Parathyroid adenoma (tissue), 2 donors: Measurements from ENCODE around the gene SLC28A1.

ENCODE experiments used
- H2AFZ ChIP-seq: fragments of 300-600 bp; sonication (generic); one replicate; pipeline ENCODE4 v1.7.0; 2017; ENCODE audit warnings: antibody characterized with exemption, mild to moderate bottlenecking
- H3K27ac ChIP-seq: fragments of 300-600 bp; sonication (generic); one replicate; pipeline ENCODE4 v1.7.0; 2017
- H3K27me3 ChIP-seq: fragments of 300-600 bp; sonication (generic); one replicate; pipeline ENCODE4 v1.7.0; 2017; ENCODE audit warnings: low read length; ENCODE audit not compliant: control insufficient read depth, insufficient read depth
- H3K36me3 ChIP-seq: fragments of 300-600 bp; sonication (generic); one replicate; pipeline ENCODE4 v1.7.0; 2017; ENCODE audit warnings: low read length; ENCODE audit not compliant: control insufficient read depth, insufficient read depth
- H3K4me1 ChIP-seq: fragments of 300-600 bp; sonication (generic); one replicate; pipeline ENCODE4 v1.7.0; 2017; ENCODE audit warnings: control low read depth
- H3K4me2 ChIP-seq: fragments of 300-600 bp; sonication (generic); one replicate; pipeline ENCODE4 v1.7.0; 2017; ENCODE audit warnings: low read length
- H3K4me3 ChIP-seq: fragments of 300-600 bp; sonication (generic); one replicate; pipeline ENCODE4 v1.7.0; 2017; ENCODE audit warnings: low read depth, low read length
- H3K79me2 ChIP-seq: fragments of 300-600 bp; sonication (generic); one replicate; pipeline ENCODE4 v1.7.0; 2017; ENCODE audit warnings: control low read depth
- H3K9ac ChIP-seq: fragments of 300-600 bp; sonication (generic); one replicate; pipeline ENCODE4 v1.7.0; 2017; ENCODE audit warnings: mild to moderate bottlenecking
- H3K9me3 ChIP-seq: fragments of 300-600 bp; sonication (generic); one replicate; pipeline ENCODE4 v1.7.0; 2017; ENCODE audit warnings: low read length; ENCODE audit not compliant: control insufficient read depth
- TF ChIP-seq, protein P1 (sequence below): fragments of 300-600 bp; sonication (generic); IDR thresholded peaks from one replicate; pipeline ENCODE4 v1.7.0; 2017; ENCODE audit warnings: antibody characterized with exemption, mild to moderate bottlenecking
- donor health status: primary hyperparathyroidism.

SLC28A1 gene

GRCh38 chr15:84947947-84948830 lies 63.7 kb downstream of the SLC28A1 start:
- no peaks in the 10 kb centered on the region for H3K36me3 ChIP-seq
- H3K4me2 ChIP-seq: no peak overlapping the region
- no peaks in the 10 kb centered on the region for H3K9me3 ChIP-seq
- TF ChIP-seq, protein P1, sequence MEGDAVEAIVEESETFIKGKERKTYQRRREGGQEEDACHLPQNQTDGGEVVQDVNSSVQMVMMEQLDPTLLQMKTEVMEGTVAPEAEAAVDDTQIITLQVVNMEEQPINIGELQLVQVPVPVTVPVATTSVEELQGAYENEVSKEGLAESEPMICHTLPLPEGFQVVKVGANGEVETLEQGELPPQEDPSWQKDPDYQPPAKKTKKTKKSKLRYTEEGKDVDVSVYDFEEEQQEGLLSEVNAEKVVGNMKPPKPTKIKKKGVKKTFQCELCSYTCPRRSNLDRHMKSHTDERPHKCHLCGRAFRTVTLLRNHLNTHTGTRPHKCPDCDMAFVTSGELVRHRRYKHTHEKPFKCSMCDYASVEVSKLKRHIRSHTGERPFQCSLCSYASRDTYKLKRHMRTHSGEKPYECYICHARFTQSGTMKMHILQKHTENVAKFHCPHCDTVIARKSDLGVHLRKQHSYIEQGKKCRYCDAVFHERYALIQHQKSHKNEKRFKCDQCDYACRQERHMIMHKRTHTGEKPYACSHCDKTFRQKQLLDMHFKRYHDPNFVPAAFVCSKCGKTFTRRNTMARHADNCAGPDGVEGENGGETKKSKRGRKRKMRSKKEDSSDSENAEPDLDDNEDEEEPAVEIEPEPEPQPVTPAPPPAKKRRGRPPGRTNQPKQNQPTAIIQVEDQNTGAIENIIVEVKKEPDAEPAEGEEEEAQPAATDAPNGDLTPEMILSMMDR: no peak
- H3K4me1 ChIP-seq: peaks cover 6% of the 10 kb centered on the region
- no peak overlapping the region for H3K4me3 ChIP-seq
- no peaks in the 10 kb centered on the region for H3K79me2 ChIP-seq
- H3K27me3 ChIP-seq: no peaks in the 10 kb centered on the region
- no peak overlapping the region for H2AFZ ChIP-seq
- no peak overlapping the region for H3K9ac ChIP-seq
- H3K27ac ChIP-seq: no peak overlapping the region

DNA sequence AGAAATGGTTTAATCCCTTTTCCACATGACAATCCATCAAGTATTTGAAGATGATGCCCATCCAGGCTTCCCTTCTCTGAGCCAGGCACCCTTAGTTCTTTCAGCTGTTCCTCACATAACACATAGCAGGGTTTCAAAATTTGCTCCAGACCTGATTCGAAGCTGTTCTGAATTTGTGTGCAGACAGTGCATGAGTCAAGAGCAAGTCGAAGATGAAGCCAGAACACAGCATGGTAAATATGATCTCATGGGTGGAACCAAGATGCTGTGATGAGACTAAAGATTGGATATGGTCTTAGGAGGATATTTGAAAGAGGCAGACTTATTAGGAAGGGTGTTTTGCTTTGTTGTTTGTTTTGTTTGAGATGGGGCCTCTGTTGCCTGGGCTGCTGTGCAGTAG lies 64.6 kb downstream of the SLC28A1 start:
- Histone ChIP-seq H3K4me3 (no peak overlapping the region), H3K27me3 (no peaks in the 10 kb centered on the region), H3K79me2 (no peaks in the 10 kb centered on the region), H3K36me3 (no peaks in the 10 kb centered on the region), H3K9me3 (no peaks in the 10 kb centered on the region), H2AFZ (no peak overlapping the region), H3K9ac (no peak overlapping the region), H3K4me2 (no peak overlapping the region), H3K27ac (no peak overlapping the region), H3K4me1 (peaks cover 6% of the 10 kb centered on the region)
- TF ChIP-seq, protein P1: no peak

GRCh38 chr15:84949845-84950569 lies 65.5 kb downstream of the SLC28A1 start:
- Histone ChIP-seq H3K27me3 (no peaks in the 10 kb centered on the region), H3K79me2 (no peaks in the 10 kb centered on the region), H3K36me3 (no peaks in the 10 kb centered on the region), H3K9ac (no peak overlapping the region), H3K4me3 (no peak overlapping the region), H2AFZ (no peak overlapping the region), H3K4me2 (no peak overlapping the region), H3K4me1 (peaks cover 6% of the 10 kb centered on the region), H3K27ac (no peak overlapping the region), H3K9me3 (no peaks in the 10 kb centered on the region)
- TF ChIP-seq, protein P1: no peak

- H3K4me3 ChIP-seq: no peak overlapping the region
- no peaks in the 10 kb centered on the region for H3K9me3 ChIP-seq
- H3K27me3 ChIP-seq: no peaks in the 10 kb centered on the region
- no peaks in the 10 kb centered on the region for H3K79me2 ChIP-seq
- peaks cover 6% of the 10 kb centered on the region for H3K4me1 ChIP-seq
- H3K27ac ChIP-seq: no peak overlapping the region
- H3K9ac ChIP-seq: no peak overlapping the region
- no peak overlapping the region for H2AFZ ChIP-seq
- no peaks in the 10 kb centered on the region for H3K36me3 ChIP-seq
- TF ChIP-seq, protein P1: no peak
- no peak overlapping the region for H3K4me2 ChIP-seq
These were observed 66.2 kb downstream of the SLC28A1 start for GRCh38 chr15:84950570-84951111.
